SU-DHL-6 (cell line): ENCODE measurements around the gene CBX7.

Experiments used
- EZH2phosphoT487 ChIP-seq: fragments of 200-600 bp; sonication (generic), shearing (Covaris generic); conservative IDR thresholded peaks from 2 replicates; pipeline ENCODE4 v1.6.1; 2018; ENCODE audit warnings: mild to moderate bottlenecking, antibody characterized with exemption, low read length, moderate library complexity, mixed read lengths
- TF ChIP-seq, protein P1 (sequence below): fragments of 200-600 bp; sonication (generic); IDR thresholded peaks from one replicate; pipeline ENCODE4 v1.5.1; 2017; ENCODE audit warnings: antibody characterized with exemption, mild to moderate bottlenecking, low read length, moderate library complexity; ENCODE audit not compliant: insufficient read depth, poor library complexity, severe bottlenecking

DNA sequence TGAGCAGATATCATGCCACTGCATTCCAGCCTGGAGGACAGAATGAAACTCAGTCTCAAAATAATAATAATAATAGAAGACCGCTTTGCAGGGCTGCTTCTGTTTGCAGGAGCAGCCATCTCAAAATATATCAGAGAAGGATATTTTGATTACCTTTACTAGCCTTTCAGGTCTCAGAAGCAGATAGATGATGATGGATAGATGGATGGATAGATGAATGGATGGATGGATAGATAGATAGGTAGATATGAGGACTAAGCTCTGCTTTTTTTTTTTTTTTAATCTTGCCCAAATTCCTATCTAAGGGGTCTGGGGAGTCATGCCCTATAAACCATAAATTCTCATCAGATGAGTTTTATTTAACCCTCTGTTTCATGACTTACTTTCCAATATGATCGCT, 36.9 kb downstream of the CBX7 start:
- TF ChIP-seq, protein P1, sequence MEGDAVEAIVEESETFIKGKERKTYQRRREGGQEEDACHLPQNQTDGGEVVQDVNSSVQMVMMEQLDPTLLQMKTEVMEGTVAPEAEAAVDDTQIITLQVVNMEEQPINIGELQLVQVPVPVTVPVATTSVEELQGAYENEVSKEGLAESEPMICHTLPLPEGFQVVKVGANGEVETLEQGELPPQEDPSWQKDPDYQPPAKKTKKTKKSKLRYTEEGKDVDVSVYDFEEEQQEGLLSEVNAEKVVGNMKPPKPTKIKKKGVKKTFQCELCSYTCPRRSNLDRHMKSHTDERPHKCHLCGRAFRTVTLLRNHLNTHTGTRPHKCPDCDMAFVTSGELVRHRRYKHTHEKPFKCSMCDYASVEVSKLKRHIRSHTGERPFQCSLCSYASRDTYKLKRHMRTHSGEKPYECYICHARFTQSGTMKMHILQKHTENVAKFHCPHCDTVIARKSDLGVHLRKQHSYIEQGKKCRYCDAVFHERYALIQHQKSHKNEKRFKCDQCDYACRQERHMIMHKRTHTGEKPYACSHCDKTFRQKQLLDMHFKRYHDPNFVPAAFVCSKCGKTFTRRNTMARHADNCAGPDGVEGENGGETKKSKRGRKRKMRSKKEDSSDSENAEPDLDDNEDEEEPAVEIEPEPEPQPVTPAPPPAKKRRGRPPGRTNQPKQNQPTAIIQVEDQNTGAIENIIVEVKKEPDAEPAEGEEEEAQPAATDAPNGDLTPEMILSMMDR: no peak
- TF ChIP-seq EZH2phosphoT487: no peak
